Tibial nerve (tissue), 4 donors: ENCODE data around the gene GAP43.

Experiments
- CTCF ChIP-seq, 5 experiments: fragments of 200-600 bp in 3 of 5; fragments of 450-650 bp in 2 of 5; sonication (generic) in 3 of 5; IDR thresholded peaks; one replicate each; pipeline ENCODE4 v1.5.1; 2016 to 2019; ENCODE audit warnings: antibody characterized with exemption in 5 of 5, mild to moderate bottlenecking in 3 of 5, moderate library complexity in 2 of 5
- EP300 ChIP-seq, 2 donors: sonication (generic); formaldehyde crosslinking; IDR thresholded peaks; one replicate each; pipeline ENCODE4 v1.6.1; 2017; ENCODE audit warnings: antibody characterized with exemption in 2 of 2, mild to moderate bottlenecking in 1 of 2
- POLR2A ChIP-seq, 2 donors: fragments of 450-650 bp; IDR thresholded peaks; one replicate each; pipeline ENCODE4 v1.6.1; 2017; ENCODE audit warnings: antibody characterized with exemption in 2 of 2, mild to moderate bottlenecking in 2 of 2, moderate library complexity in 2 of 2

DNA sequence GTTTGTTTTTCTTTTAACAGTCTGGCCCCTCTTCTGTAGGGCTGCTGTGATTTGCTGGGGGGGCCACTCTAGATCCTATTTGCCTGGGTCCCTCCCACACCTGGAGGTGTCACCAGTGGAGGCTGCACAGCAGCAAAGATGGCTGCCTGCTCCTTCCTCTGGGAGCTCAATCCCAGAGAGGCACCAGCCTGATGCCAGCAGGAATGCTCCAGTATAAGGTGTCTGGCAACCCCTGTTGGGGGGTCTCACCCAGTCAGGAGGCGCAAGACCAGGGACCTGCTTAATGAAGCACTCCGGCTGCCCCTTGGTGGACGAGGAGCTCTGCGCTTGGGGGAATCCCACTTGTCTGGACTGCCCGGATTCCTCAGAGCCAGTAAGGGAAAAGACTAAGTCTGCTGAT lies 118.3 kb downstream of the GAP43 start:
- TF ChIP-seq CTCF (IDR thresholded peaks at IDR 0.05) (no peak), POLR2A (IDR thresholded peaks at IDR 0.05) (no peak), EP300 (IDR thresholded peaks at IDR 0.05) (no peak)
